RWPE2 (cell line): ENCODE results near the gene EGFL7.

Experiments
- ATAC-seq: fragments of 200-7000 bp; cut with Tn5 transposase; 3 replicates; pipeline ENCODE4 v1.9.1; 2021; ENCODE audit warnings: low read depth
- DNase-seq: peaks from one replicate; pipeline ENCODE4 v3.0.0-alpha.2; 2020; ENCODE audit warnings: low spot score
- H3K27ac ChIP-seq: fragments of 450-650 bp; 2 replicates; pipeline ENCODE4 v1.5.1; 2017; ENCODE audit warnings: mild to moderate bottlenecking; ENCODE audit not compliant: poor library complexity, severe bottlenecking
- H3K27me3 ChIP-seq: fragments of 250-450 bp; sonication (Bioruptor Pico); 2 replicates; pipeline ENCODE4 v1.5.1; 2021; ENCODE audit warnings: mild to moderate bottlenecking, moderate library complexity; ENCODE audit not compliant: insufficient read depth, poor library complexity, severe bottlenecking
- H3K36me3 ChIP-seq: fragments of 250-450 bp; sonication (Bioruptor Pico); 2 replicates; pipeline ENCODE4 v1.5.1; 2020; ENCODE audit warnings: low read depth, mild to moderate bottlenecking, moderate library complexity
- H3K4me1 ChIP-seq: fragments of 250-450 bp; sonication (Bioruptor Pico); 2 replicates; pipeline ENCODE4 v1.5.1; 2021; ENCODE audit warnings: mild to moderate bottlenecking, moderate library complexity; ENCODE audit not compliant: insufficient read depth, poor library complexity, severe bottlenecking
- H3K4me3 ChIP-seq: fragments of 250-450 bp; sonication (Bioruptor Pico); 2 replicates; pipeline ENCODE4 v1.5.1; 2021; ENCODE audit warnings: mild to moderate bottlenecking, moderate library complexity; ENCODE audit not compliant: severe bottlenecking
- H3K9me3 ChIP-seq: fragments of 250-450 bp; sonication (Bioruptor Pico); 2 replicates; pipeline ENCODE4 v1.5.1; 2021; ENCODE audit warnings: mild to moderate bottlenecking, moderate library complexity; ENCODE audit not compliant: severe bottlenecking
- TF ChIP-seq, protein P1 (sequence below): fragments of 450-650 bp; IDR thresholded peaks from one replicate; pipeline ENCODE4 v1.5.1; 2017; ENCODE audit warnings: mild to moderate bottlenecking, moderate library complexity; ENCODE audit not compliant: poor library complexity, severe bottlenecking

Gene EGFL7

DNA sequence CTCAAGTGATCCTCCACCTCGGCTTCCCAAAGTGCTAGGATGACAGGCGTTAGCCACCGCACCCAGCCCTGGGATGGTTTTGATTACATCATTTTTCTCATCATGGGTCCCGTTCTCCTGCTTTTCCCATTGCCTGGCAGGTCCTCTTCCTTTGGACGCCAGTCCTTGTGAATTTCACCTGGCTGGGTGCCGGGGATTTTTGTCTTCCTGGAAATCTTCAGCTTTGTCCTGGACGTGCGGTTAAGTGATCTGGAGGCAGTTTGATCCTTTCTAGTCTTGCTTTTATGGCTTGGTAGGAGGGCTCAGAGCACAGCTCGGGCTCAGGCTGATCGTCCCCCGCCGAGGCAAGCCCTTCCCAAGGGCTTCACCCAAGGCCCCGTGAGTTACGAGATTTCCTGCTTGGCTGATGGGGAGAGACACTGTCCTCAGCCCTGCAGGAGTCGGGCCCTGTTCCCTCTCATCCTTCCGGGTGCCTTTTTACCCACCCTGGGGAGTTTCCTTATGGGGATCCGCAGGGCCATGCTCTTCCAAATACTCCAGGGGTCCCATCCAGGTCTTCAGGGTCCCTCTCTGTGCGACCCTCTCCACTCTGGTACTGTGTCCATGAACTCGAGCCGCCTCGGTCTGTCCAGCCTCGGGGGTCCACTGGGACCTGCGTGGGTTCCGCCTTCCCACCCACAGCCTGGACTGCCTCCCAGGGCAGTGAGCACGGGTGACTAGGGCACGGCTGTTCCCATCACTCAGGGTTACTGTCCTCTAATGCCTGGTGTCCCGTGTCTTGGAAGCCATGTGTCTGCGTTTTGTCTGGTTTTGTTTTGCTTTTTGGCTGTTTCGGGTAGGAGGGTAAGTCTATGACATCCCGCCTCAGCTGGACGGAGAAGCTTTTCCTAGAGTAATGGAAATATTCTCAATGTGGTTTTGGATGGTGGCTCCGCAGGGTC is 22.3 kb upstream of the EGFL7 start:
- H3K36me3 ChIP-seq, result no peaks in the 10 kb centered on the region
- H3K9me3 ChIP-seq, result no peaks in the 10 kb centered on the region
- H3K4me1 ChIP-seq, result peaks cover 3% of the 10 kb centered on the region
- no peak overlapping the region for H3K27ac ChIP-seq
- TF ChIP-seq, protein P1, sequence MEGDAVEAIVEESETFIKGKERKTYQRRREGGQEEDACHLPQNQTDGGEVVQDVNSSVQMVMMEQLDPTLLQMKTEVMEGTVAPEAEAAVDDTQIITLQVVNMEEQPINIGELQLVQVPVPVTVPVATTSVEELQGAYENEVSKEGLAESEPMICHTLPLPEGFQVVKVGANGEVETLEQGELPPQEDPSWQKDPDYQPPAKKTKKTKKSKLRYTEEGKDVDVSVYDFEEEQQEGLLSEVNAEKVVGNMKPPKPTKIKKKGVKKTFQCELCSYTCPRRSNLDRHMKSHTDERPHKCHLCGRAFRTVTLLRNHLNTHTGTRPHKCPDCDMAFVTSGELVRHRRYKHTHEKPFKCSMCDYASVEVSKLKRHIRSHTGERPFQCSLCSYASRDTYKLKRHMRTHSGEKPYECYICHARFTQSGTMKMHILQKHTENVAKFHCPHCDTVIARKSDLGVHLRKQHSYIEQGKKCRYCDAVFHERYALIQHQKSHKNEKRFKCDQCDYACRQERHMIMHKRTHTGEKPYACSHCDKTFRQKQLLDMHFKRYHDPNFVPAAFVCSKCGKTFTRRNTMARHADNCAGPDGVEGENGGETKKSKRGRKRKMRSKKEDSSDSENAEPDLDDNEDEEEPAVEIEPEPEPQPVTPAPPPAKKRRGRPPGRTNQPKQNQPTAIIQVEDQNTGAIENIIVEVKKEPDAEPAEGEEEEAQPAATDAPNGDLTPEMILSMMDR, result no peak
- H3K4me3 ChIP-seq, result no peak overlapping the region
- DNase-seq (no peak), ATAC-seq (no peak)
- H3K27me3 ChIP-seq, result peaks cover 3% of the 10 kb centered on the region

GRCh38 chr9:136642439-136642921 is 20.2 kb upstream of the EGFL7 start:
- H3K4me3 ChIP-seq, result no peak overlapping the region
- peaks cover 3% of the 10 kb centered on the region for H3K27me3 ChIP-seq
- H3K9me3 ChIP-seq, result no peaks in the 10 kb centered on the region
- no peaks in the 10 kb centered on the region for H3K4me1 ChIP-seq
- TF ChIP-seq, protein P1, result no peak
- DNase-seq (no peak), ATAC-seq (no peak)
- no peaks in the 10 kb centered on the region for H3K36me3 ChIP-seq
- no peak overlapping the region for H3K27ac ChIP-seq

GRCh38 chr9:136643596-136644342 is 18.9 kb upstream of the EGFL7 start:
- Histone ChIP-seq H3K9me3 (no peaks in the 10 kb centered on the region), H3K4me1 (no peaks in the 10 kb centered on the region), H3K4me3 (no peak overlapping the region), H3K27ac (no peak overlapping the region), H3K36me3 (no peaks in the 10 kb centered on the region), H3K27me3 (peaks cover 3% of the 10 kb centered on the region)
- DNase-seq (no peak), ATAC-seq (no peak)
- TF ChIP-seq, protein P1, result no peak

DNA sequence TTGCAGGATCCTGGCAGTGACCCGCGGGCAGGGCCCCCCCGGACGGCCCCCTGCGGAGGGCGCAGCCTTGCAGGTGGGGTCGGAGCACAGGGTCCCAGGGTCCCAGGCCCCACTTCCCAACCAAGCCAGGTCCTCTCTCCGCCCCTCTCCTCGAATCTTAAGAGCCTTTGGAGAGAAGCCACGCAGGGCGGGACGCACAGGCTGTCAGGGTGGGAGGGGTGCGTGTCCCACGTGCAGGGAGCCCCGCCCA is 18.4 kb upstream of the EGFL7 start:
- DNase-seq (no peak), ATAC-seq (no peak)
- TF ChIP-seq, protein P1, result no peak
- H3K9me3 ChIP-seq, result no peaks in the 10 kb centered on the region
- no peak overlapping the region for H3K4me3 ChIP-seq
- peaks cover 3% of the 10 kb centered on the region for H3K27me3 ChIP-seq
- no peak overlapping the region for H3K27ac ChIP-seq
- H3K36me3 ChIP-seq, result no peaks in the 10 kb centered on the region
- H3K4me1 ChIP-seq, result no peaks in the 10 kb centered on the region
